LNCAP (cell line): Measurements from ENCODE around the gene BRD1.

Source experiments
- CTCF ChIP-seq: fragments of 450-650 bp; IDR thresholded peaks from 2 replicates; pipeline ENCODE4 v1.5.1; 2017; ENCODE audit warnings: mild to moderate bottlenecking

The BRD1 gene

DNA sequence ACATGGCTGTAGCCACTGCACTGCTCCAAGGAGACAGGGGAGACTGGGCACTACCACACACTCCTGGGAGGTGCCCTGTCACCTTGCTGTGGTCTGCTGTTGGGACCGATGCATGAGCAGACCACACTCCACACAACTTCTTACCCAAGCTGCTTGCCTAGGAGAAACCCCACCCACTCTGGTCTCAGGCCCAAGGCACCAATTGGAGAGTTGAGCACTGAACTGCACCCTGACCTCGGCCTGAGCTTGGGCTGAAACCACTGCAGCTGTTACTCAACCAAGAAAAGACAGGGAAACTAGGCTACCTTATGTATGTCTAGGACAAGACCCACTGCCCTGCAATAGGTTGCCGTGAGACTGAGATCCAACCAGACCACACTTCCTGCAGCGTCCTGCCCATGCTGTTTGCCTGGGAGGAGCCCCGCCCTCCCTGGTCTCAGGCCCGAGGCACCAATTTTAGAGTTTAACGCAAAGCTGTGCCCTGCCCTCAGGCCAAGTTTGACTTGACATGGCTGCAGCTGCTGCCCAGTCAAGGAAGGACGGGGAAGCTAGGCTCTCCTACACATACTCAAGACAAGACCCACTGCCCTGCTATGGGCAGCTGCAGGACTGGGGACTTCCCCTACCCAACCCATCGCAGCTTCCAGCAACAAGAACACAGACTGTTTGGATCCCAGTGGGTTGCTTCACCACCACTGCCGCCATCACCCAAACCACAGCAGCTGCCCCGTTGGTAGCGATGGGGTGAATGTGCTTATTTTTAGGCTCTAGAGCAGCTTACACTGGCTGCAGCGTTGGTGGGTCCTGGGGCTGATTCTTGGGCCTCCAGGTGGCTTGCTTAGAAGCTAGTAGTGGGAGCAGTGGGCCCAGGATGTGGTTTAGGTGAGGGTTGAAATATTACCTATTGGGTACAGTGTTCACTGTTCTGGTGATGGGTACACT is 66.8 kb downstream of the BRD1 start:
- no peak for TF ChIP-seq CTCF

GRCh38 chr22:49760280-49760629 is 67.4 kb downstream of the BRD1 start:
- no peak for TF ChIP-seq CTCF

DNA sequence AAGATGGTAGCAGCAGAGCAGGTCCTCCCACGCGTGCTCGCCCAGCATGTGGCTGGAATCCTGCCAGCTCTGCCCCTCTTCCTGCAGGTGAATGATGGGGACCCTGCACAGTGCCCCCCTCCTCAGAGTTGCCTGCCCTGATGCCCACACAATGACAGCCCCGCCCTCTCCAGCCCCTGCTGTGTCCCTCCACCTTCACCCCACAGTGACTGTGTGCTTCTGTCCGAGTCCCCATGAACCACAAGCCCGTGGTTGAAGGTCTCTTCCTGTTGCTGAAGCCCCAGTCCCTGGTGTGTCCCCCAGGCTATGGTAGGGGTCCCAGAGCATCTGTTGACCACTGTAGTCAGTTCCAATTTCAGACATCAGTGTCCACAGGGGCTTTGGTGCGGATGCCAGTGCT is 71.0 kb downstream of the BRD1 start:
- no peak for TF ChIP-seq CTCF

GRCh38 chr22:49756201-49756600 is 71.5 kb downstream of the BRD1 start:
- no peak for TF ChIP-seq CTCF

- no peak for TF ChIP-seq CTCF
Measured at GRCh38 chr22:49755631-49756001, 72.1 kb downstream of the BRD1 start.

GRCh38 chr22:49754696-49755630 is 72.7 kb downstream of the BRD1 start:
- TF ChIP-seq CTCF, result no peak

DNA sequence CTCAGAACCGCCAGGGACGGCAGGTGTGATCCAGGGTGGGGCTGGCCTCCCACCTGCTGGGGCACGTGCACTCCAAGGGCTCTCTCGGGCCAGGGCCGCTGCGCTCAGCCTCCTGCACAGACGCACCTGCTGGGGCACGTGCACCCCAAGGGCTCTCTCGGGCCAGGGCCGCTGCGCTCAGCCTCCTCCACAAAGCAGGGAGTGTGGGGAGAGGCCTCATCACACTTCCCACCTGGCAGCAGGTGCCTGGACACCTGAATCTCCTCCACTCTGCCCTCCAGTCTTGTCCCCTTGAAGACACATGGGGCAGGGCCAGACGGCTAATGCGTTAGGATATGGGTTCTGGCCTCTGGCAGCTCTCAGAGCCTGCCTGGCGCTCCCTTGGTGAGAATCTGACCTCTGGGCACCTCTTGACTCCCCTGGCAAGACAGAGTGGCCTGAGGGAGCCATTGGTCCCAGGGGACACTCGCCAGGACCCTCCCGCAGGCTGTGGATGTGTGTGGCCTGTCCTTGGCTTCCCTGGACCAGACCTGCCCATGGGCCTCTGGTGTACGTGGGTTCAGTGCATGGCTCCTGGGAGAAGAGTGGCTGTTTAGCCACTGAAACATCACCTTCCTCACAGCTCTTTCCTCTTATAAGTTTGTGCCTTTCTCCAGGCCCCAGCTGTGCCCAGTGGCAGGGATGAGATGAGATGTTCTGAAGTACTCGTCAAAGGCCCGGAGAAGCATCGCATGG is 73.5 kb downstream of the BRD1 start:
- TF ChIP-seq CTCF, result no peak
